ENCODE results near the gene UBE3C.

The UBE3C gene

GRCh38 chr7:157224627-157225026 lies 85.9 kb downstream of the UBE3C start:
- DNase-seq (ENCODE audit: low spot score) = no peak
- in situ Hi-C loops (cut with MboI; ENCODE audit: low sequenced_read_pairs, unreplicated experiment) = no loop called here
- no peak for TF ChIP-seq CTCF (IDR thresholded peaks at IDR 0.05; ENCODE audit: borderline replicate concordance, control extremely low read depth, extremely low read depth, insufficient read depth, missing control alignments)

GRCh38 chr7:157228864-157229422 lies 90.2 kb downstream of the UBE3C start:
- DNase-seq (ENCODE audit: low spot score) = no peak

GRCh38 chr7:157233677-157234076 lies 95.0 kb downstream of the UBE3C start:
- in situ Hi-C loops (cut with MboI; ENCODE audit: low sequenced_read_pairs, unreplicated experiment) = no loop called here
- no peak for DNase-seq (ENCODE audit: low spot score)
- TF ChIP-seq CTCF (IDR thresholded peaks at IDR 0.05; ENCODE audit: borderline replicate concordance, control extremely low read depth, extremely low read depth, insufficient read depth, missing control alignments) = no peak

More at GRCh38 chr7:157228864-157229422, 90.2 kb downstream of the UBE3C start:
- in situ Hi-C loops (cut with MboI; ENCODE audit: low sequenced_read_pairs, unreplicated experiment) = no loop called here
- TF ChIP-seq CTCF (IDR thresholded peaks at IDR 0.05; ENCODE audit: borderline replicate concordance, control extremely low read depth, extremely low read depth, insufficient read depth, missing control alignments) = peak; percentile 27

- in situ Hi-C loops (cut with MboI; ENCODE audit: low sequenced_read_pairs, unreplicated experiment) = no loop called here
- DNase-seq (ENCODE audit: low spot score) = no peak
- TF ChIP-seq CTCF (IDR thresholded peaks at IDR 0.05; ENCODE audit: borderline replicate concordance, control extremely low read depth, extremely low read depth, insufficient read depth, missing control alignments) = no peak
Observed at GRCh38 chr7:157234271-157234670, 95.5 kb downstream of the UBE3C start.

- no peak for DNase-seq (ENCODE audit: low spot score)
- no peak for TF ChIP-seq CTCF (IDR thresholded peaks at IDR 0.05; ENCODE audit: borderline replicate concordance, control extremely low read depth, extremely low read depth, insufficient read depth, missing control alignments)
- in situ Hi-C loops (cut with MboI; ENCODE audit: low sequenced_read_pairs, unreplicated experiment) = no loop called here
Observed at GRCh38 chr7:157235357-157236333, 96.9 kb downstream of the UBE3C start.

- TF ChIP-seq CTCF (IDR thresholded peaks at IDR 0.05; ENCODE audit: borderline replicate concordance, control extremely low read depth, extremely low read depth, insufficient read depth, missing control alignments) = no peak
- in situ Hi-C loops (cut with MboI; ENCODE audit: low sequenced_read_pairs, unreplicated experiment) = no loop called here
Observed at GRCh38 chr7:157238087-157238486, 99.4 kb downstream of the UBE3C start.

More at GRCh38 chr7:157238087-157238486, 99.4 kb downstream of the UBE3C start:
- DNase-seq (ENCODE audit: low spot score) = no peak
